A549 (cell line): ENCODE results near the gene CACNA1C. TPM values are rescaled to one million over a fixed set of nuclear protein-coding genes. Genes with fewer than 3 reads are reported as not detected.
A peak's percentile ranks its signal among the peaks of the same experiment; 100 is the strongest.

ENCODE experiments used
- ATAC-seq, 2 experiments: fragments of 200-7000 bp in 1 of 2; fragments of >200 bp in 1 of 2; cut with Nextera tagmentation in 1 of 2; cut with Tn5 transposase in 1 of 2; 3 replicates each; pipeline versions ENCODE4 v1.8.0 to v1.9.1; 2018 to 2020; ENCODE audit warnings: mild to moderate bottlenecking in 1 of 2, moderate library complexity in 1 of 2
- CTCF ChIA-PET: fragments of 300-600 bp; sonication (Branson Sonifier 250); formaldehyde crosslinking; extraction: SDS; loops from one replicate; lab custom pipeline; 2021; ENCODE audit warnings: antibody characterized with exemption, inconsistent platforms; lab: Yijun Ruan, JAX
- POLR2A ChIA-PET: fragments of 350-600 bp; formaldehyde crosslinking; extraction: SDS; loops from one replicate; lab custom pipeline; 2021; ENCODE audit warnings: antibody characterized with exemption, inconsistent platforms; lab: Yijun Ruan, JAX
- DNase-seq, 2 experiments: peaks; one replicate each; pipeline versions ENCODE4 v3.0.0 to v3.0.0-alpha.2; 2011 to 2016; ENCODE audit warnings: low read depth in 1 of 2, low spot score in 1 of 2
- FAIRE-seq: peaks from 2 replicates; lab custom pipeline; 2011; peaks lifted over from hg19 to GRCh38; lab: Jason Lieb, UNC
- H3K27ac ChIP-seq, 2 experiments: fragments of >200 bp; sonication (Bioruptor Twin); formaldehyde crosslinking; 3 replicates each; pipeline ENCODE4 v1.5.1; 2016 to 2017
- H3K4me1 ChIP-seq: fragments of >200 bp; sonication (Bioruptor Twin); formaldehyde crosslinking; 3 replicates; pipeline ENCODE4 v1.6.1; 2016
- H3K4me2 ChIP-seq: fragments of >200 bp; sonication (Bioruptor Twin); formaldehyde crosslinking; 3 replicates; pipeline ENCODE4 v1.6.1; 2016
- H3K4me3 ChIP-seq: fragments of >200 bp; sonication (Bioruptor Twin); formaldehyde crosslinking; 3 replicates; pipeline ENCODE4 v1.5.1; 2016
- H3K9me3 ChIP-seq: fragments of >200 bp; sonication (Bioruptor Twin); formaldehyde crosslinking; 3 replicates; pipeline ENCODE4 v1.6.1; 2016
- BHLHE40 ChIP-seq: IDR thresholded peaks from 2 replicates; pipeline ENCODE4 v1.6.1; 2012; ENCODE audit warnings: low read depth, low read length, inconsistent platforms
- CBX2 ChIP-seq: fragments of 200-600 bp; sonication (generic); IDR thresholded peaks from 2 replicates; pipeline ENCODE4 v1.6.1; 2016; ENCODE audit warnings: low read depth, mild to moderate bottlenecking, borderline replicate concordance
- CBX8 ChIP-seq: fragments of 200-600 bp; sonication (generic); IDR thresholded peaks from 2 replicates; pipeline ENCODE4 v1.6.1; 2016
- CHD2 ChIP-seq: fragments of 150-350 bp; IDR thresholded peaks from 2 replicates; pipeline ENCODE4 v1.6.1; 2014; ENCODE audit warnings: low read length; ENCODE audit not compliant: partially characterized antibody
- CTCF ChIP-seq: fragments of >200 bp; sonication (Bioruptor Twin); formaldehyde crosslinking; IDR thresholded peaks from 3 replicates; pipeline ENCODE4 v1.5.1; 2016
- FOSB ChIP-seq: fragments of 250-450 bp; sonication (Bioruptor Pico); IDR thresholded peaks from 2 replicates; pipeline ENCODE4 v1.5.0; 2020; ENCODE audit warnings: mild to moderate bottlenecking, moderate library complexity
- FOSL2 ChIP-seq, 2 experiments: fragments of 450-650 bp in 1 of 2; fragments of >200 bp in 1 of 2; sonication (Bioruptor Twin) in 1 of 2; formaldehyde crosslinking; IDR thresholded peaks; 2 replicates each; pipeline versions ENCODE4 v1.5.0 to v1.6.1; 2016 to 2020; ENCODE audit warnings: mild to moderate bottlenecking in 1 of 2, moderate library complexity in 1 of 2
- JUNB ChIP-seq: fragments of >200 bp; sonication (Bioruptor Twin); formaldehyde crosslinking; IDR thresholded peaks from 2 replicates; pipeline ENCODE4 v1.6.1; 2016
- MAFK ChIP-seq: fragments of 450-650 bp; IDR thresholded peaks from 2 replicates; pipeline ENCODE4 v1.6.1; 2014; ENCODE audit not compliant: partially characterized antibody
- MAX ChIP-seq: IDR thresholded peaks from 2 replicates; pipeline ENCODE4 v1.6.1; 2012
- MYC ChIP-seq: IDR thresholded peaks from 2 replicates; pipeline ENCODE4 v1.6.1; 2012; ENCODE audit warnings: mild to moderate bottlenecking, inconsistent platforms, low read length, improper control_type of control experiment, borderline replicate concordance
- NFE2L2 ChIP-seq: fragments of 150-350 bp; conservative IDR thresholded peaks from 2 replicates; pipeline ENCODE4 v1.6.1; 2014; ENCODE audit warnings: low read length
- NR3C1 ChIP-seq: fragments of >200 bp; sonication (Bioruptor Twin); formaldehyde crosslinking; IDR thresholded peaks from 3 replicates; pipeline ENCODE4 v1.6.1; 2017
- PHF8 ChIP-seq: fragments of 200-600 bp; sonication (generic); IDR thresholded peaks from 2 replicates; pipeline ENCODE4 v1.6.1; 2016; ENCODE audit warnings: low read depth, mild to moderate bottlenecking, antibody characterized with exemption, moderate library complexity, borderline replicate concordance
- POLR2AphosphoS2 ChIP-seq: conservative IDR thresholded peaks from 2 replicates; pipeline ENCODE4 v1.6.1; 2012; ENCODE audit warnings: low read length, improper control_type of control experiment, inconsistent platforms
- RARB ChIP-seq: fragments of 250-450 bp; sonication (Bioruptor Pico); IDR thresholded peaks from 2 replicates; pipeline ENCODE4 v1.8.0; 2021; ENCODE audit warnings: mild to moderate bottlenecking, moderate library complexity
- RFX5 ChIP-seq: fragments of 450-650 bp; IDR thresholded peaks from 2 replicates; pipeline ENCODE4 v1.7.1; 2014; ENCODE audit warnings: antibody characterized with exemption, mild to moderate bottlenecking, moderate library complexity
- SREBF2 ChIP-seq: fragments of 450-650 bp; IDR thresholded peaks from 2 replicates; pipeline ENCODE4 v1.6.1; 2014; ENCODE audit warnings: mild to moderate bottlenecking, moderate library complexity
- TFCP2L1 ChIP-seq: fragments of 250-450 bp; sonication (Bioruptor Pico); IDR thresholded peaks from 2 replicates; pipeline ENCODE4 v1.5.0; 2021; ENCODE audit warnings: mild to moderate bottlenecking
- USF2 ChIP-seq: fragments of 450-650 bp; IDR thresholded peaks from 2 replicates; pipeline ENCODE4 v1.6.1; 2014; ENCODE audit warnings: antibody characterized with exemption
- ZC3H11A ChIP-seq: fragments of 450-650 bp; IDR thresholded peaks from 2 replicates; pipeline ENCODE4 v1.6.1; 2014; ENCODE audit warnings: antibody characterized with exemption, mild to moderate bottlenecking
- ZFP36 ChIP-seq: fragments of 450-650 bp; IDR thresholded peaks from 2 replicates; pipeline ENCODE4 v1.6.1; 2014; ENCODE audit warnings: borderline replicate concordance; ENCODE audit not compliant: partially characterized antibody
- WGBS: methylation state at CpG from one replicate; pipeline ENCODE4 v1.1.6; 2017; ENCODE audit errors: missing lambda C conversion rate; 5-methylcytosine and 5-hydroxymethylcytosine counted together
- polyA plus RNA-seq, 4 experiments: library from polyadenylated mRNA; depleted of rRNA in 3 of 4; stranded (reverse); fragments of >200 nt; fragmentation: RNase III in 1 of 4; extraction: RNeasy Plus Mini Kit Qiagen cat#74134 plus additional on column Dnase treatment in 1 of 4; gene quantifications; 2 replicates in 3 of 4; 3 replicates in 1 of 4; pipeline ENCODE4 v1.2.3, GENCODE V29; 2011 to 2017

CACNA1C gene
- polyA plus RNA-seq, 2 of the 4 experiments (the other 2 are of a cell fraction) = not detected

GRCh38 chr12:2390133-2390532 is 337.3 kb downstream of the CACNA1C start (continued):
- TF ChIP-seq ZFP36 (no peak), USF2 (no peak), TFCP2L1 (CRISPR knock-in tag) (no peak), NFE2L2 (no peak)

GRCh38 chr12:2390850-2391390 is 338.1 kb downstream of the CACNA1C start:
- no peak overlapping the region for H3K4me3 ChIP-seq
- no peak for DNase-seq
- WGBS = 11% methylated on average over 10 of the region's 10 CpGs
- no peak for TF ChIP-seq POLR2AphosphoS2
- no peak for TF ChIP-seq USF2
- TF ChIP-seq MAX = no peak
- no peak for TF ChIP-seq NFE2L2
- no peak for TF ChIP-seq ZC3H11A
- no peak for TF ChIP-seq RARB
- TF ChIP-seq FOSB (CRISPR knock-in tag) = no peak
- TF ChIP-seq NR3C1 = no peak
- TF ChIP-seq SREBF2 = no peak
- TF ChIP-seq CBX2 = no peak
- no peak for TF ChIP-seq JUNB
- no peak for TF ChIP-seq FOSL2 (IDR thresholded peaks at IDR 0.05)
- no peak for TF ChIP-seq FOSL2 (CRISPR knock-in tag; IDR thresholded peaks at IDR 0.05)
- TF ChIP-seq RFX5 = no peak
- TF ChIP-seq CBX8 = no peak
- TF ChIP-seq MYC = no peak
- TF ChIP-seq CTCF = no peak
- no peak for TF ChIP-seq CHD2
- no peak for TF ChIP-seq BHLHE40
- no peak for ATAC-seq
- POLR2A ChIA-PET = no interaction called here
- H3K9me3 ChIP-seq = peaks cover 4% of the 10 kb centered on the region; the same call in 1 of the 3 replicates
- CTCF ChIA-PET = interaction anchor here (0.8 to 2.7 kb wide), 3 partner anchors 8 to 162 kb away, joined by 3 to 6 read pairs (median 5); no protein-coding TSS in a partner anchor
- FAIRE-seq = no peak
- no peaks in the 10 kb centered on the region for H3K4me1 ChIP-seq
- H3K4me2 ChIP-seq = no peak overlapping the region
- no peak overlapping the region for H3K27ac ChIP-seq

GRCh38 chr12:2391740-2392331 is 339.0 kb downstream of the CACNA1C start:
- TF ChIP-seq MAFK (peak; percentile 37), PHF8 (no peak)
- DNase-seq (no peak), FAIRE-seq (no peak), ATAC-seq (no peak)
- CTCF ChIA-PET = interaction anchor here (0.6 to 2.7 kb wide), 4 partner anchors 10 to 502 kb away, joined by 3 to 6 read pairs (median 3); no protein-coding TSS in a partner anchor
- POLR2A ChIA-PET = no interaction called here
- Histone ChIP-seq H3K4me1 (no peaks in the 10 kb centered on the region), H3K4me3 (no peak overlapping the region), H3K4me2 (no peak overlapping the region), H3K27ac (no peak overlapping the region), H3K9me3 (peaks cover 4% of the 10 kb centered on the region; the same call in 1 of the 3 replicates)
- 46% methylated on average over 9 of the region's 9 CpGs for WGBS
